Activated T-cell treated with anti-CD3 and anti-CD28 coated beads for 48 hours (primary cell): ENCODE results near the gene CUEDC1.

Source experiments
- DNase-seq: peaks from one replicate; pipeline ENCODE4 v3.0.0-alpha.2; 2020; ENCODE audit warnings: low read depth

Gene CUEDC1

DNA sequence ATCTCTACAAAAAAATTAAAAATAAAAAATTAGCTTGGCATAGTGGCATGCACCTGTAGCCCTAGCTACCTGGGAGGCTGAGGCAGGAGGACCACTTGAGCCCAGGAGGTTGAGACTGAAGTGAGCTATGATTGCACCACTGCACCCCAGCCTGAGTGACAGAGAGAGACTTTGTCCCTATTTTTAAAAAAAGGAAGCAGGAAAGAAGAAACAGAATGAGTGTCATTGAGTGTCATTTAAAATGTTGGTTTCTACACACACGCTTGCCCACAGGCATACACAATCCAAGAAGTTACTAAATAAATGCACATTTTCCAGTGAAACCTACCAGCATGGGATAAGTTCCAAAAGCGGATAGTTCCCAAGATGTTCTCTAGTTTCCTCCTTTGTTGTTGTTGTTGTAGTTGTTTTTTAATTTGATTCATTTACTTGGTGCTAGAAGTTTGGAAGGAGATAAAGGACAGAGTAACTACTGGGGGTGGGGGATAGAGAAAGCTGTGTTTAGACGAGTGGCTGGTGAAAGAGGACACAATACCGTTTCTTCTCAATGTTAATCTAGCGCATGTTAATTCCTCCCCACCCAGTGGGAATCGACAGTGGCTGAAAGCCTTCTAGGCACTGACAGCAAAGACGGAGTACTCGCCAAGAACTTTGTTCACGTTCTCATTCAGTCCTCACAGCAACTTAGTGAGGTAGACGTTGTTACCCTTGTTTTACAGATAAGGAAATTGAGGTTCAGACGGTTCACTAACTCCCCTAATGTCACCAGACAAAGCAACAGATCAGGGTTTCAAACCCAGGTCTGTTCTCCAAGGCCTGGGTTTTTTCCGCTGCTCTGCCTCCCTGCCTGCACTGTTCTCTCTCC lies 122.7 kb downstream of the CUEDC1 start:
- no peak for DNase-seq

DNA sequence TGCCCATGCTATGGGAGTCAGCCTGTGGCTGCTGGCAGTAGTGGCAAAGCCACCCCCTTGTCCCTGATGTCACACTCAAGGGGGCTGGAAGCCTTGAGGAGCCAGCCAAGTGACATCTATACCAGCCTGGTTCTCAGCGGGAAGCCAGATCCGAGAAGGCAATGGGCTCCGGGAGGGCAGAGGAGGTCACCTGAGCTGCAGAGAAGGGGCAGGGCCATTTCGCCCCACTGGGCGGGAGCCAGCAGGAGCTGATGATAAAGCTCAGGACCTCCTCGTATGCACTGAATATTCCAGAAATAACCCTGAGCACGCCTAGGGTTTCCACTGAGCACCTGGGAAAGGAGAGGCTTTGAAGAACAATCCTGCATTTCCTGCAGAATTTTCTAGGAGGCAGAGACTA lies 124.3 kb downstream of the CUEDC1 start:
- no peak for DNase-seq

DNA sequence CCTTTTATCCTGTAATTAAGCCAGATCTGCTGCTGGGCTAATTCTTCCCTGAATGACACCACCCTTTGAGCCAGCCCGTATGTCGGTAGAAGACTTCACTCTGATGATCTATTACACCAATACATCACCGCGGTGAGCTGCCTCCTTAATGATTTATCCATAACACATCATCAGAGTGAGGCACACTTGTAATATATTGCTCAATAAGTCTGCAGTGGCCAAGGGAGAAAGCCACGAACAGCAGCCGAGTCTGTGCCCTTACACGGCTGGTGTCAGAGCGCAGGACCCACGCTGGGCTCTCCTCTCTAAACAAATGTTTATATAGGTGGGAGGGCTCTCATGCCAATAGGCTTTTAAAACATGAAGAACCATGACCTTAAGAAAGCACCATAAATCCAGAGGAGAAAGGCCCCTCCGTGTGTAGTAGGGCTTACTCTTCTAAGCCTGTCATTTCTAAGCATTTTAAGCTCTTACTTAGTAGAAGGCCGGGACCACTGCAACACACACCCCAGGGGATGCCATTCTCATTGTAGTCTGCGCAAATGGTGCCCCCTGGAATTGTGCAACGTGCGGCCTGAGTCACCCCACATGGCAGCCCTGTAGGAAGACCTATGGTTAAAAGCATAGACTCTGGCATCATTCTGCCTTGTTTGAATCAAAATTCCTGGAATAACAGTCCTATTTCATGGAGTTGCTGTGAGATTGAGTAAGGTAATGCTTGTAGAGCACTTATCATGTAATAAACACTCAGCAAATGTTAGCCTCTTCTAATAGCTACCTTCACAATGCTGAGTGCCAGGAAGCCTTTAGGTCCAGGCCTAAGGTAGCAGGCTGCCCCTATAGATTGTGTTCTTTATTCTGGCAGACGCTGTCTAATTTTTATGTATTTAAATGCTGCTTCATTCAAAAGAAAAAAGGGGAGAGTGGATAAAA lies 131.5 kb downstream of the CUEDC1 start:
- no peak for DNase-seq

DNA sequence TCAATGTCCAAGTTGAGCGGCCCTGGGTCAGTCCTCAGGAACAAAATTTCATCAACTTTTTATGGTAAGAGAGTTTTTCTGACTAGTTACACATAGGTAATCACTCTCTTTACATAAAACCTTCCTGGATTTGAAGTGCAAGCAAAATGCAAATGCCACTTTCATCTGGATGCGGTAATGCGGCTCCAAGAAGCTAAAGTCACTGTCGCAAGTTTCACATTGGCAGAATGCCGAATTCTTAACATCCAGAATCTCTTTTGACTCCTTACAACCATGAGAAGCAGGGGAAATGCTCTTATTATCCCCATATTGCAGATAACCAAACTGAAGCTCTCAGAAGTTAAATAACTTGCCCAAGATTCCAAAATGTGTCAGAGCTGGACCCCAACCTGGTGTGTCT lies 135.3 kb downstream of the CUEDC1 start:
- DNase-seq = no peak

DNA sequence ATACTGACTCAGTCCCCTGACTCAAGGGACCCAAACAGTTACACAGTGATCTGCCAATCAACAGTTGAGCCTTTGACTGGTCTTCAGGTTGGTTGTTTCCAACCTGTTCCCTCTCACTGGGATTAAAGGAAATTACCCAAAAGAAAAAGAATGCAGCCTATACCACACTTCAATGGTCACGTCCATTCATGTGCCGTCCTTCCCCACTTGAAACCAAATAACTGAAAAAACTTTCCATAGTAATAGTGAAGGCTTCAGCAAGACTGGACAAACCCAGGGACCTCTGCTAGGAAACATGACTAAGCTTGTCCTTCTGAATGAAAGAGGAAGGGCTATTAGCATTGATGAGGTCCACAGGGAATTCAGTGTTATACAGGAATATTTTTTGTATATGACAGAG lies 135.9 kb downstream of the CUEDC1 start:
- DNase-seq = no peak

DNA sequence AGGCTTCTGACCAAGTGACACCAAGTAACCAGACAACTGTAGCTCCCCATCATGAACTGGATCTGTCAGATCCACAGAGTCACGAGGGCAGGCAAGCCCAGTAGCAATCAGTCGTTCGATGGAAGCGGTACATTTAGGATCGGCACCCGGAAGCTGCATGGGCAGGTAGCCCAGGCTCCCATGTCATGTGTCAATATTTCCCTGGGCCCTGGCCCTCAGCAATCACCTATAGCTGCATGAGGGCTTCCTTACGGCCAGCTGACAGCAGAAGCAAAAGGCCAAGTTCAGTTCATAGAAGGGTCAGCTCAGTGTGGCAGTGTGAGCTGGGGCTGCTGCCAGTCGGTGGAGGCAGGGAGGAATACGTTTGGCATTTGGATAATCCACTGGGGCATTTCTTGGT lies 137.1 kb downstream of the CUEDC1 start:
- DNase-seq = no peak

DNA sequence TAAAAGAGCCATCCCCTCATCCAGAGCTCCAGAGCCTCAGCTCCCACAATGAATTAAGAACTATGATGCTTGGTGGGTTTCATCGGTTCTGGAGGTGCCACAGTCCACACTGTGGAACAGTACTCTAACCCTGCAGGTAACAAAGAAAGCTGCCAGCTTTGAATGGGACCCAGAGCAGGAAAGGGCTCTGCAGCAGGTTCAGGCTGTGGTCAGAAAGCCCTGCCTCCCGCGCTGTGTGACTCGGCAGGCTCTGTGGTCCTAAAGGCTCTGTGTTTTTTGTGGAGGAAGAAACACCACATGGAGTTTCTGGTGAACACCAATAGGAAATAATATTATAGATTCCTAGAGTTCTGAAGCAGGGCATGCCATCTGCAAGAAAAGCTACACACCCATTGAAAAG lies 137.9 kb downstream of the CUEDC1 start:
- no peak for DNase-seq

DNA sequence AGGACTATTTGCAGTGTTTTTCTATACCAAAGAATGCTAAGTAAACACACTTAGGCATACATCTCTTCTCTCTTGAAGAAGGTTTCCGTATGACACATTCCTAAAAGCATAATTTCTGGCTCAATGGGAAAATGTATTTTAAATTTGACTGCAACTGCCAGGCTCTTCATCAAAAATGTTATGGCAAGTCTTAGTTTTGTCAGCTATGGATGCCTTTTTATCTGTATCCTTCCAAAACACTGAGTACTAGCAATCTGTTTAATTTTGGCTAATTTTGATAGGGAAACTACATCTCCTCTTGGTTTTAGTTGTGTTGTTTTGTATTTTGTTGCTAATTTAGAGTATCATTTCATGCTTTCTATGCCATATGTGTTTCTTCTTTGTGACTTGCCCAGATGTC lies 140.8 kb downstream of the CUEDC1 start:
- no peak for DNase-seq

DNA sequence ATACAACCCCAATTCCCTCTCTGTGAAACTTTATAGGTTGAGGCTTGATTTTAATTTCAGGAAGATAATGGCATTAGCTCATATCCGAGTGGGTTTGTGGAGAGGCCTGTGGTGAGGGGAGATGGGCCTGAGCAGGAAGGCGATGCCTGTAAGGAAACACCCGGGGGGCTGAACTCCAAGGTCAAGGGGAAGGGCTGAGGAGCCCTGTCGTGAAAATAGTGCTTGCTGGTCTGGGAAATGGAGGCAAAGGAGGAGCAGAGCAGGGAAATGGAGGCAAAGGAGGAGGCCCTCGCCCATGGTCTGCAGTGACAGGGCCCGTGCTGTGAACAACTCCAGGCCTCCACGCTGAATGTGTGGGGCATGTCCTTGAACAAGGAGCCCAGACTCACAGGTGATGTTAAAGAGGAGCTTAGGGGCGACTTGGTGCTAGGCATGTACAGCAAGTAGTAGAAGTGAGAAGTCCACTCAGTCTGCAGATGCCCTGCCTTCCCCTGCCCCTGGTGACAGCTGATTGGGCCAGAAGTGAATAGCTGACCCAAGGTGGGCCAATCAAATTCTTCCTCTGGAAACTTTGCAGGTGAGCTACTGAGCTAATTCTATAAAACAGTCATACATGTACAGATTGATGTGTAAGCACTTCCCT lies 143.5 kb downstream of the CUEDC1 start:
- no peak for DNase-seq
